Smooth muscle cell (in vitro differentiated cells): ENCODE measurements around the gene IL1RAPL1. TPM values are rescaled to one million over a fixed set of nuclear protein-coding genes. Genes with fewer than 3 reads are reported as not detected.

Source experiments
- DNase-seq: peaks from one replicate; lab custom pipeline; 2025; ENCODE audit not compliant: unreplicated experiment; lab: John Stamatoyannopoulos, UW
- H2AFZ ChIP-seq: fragments of 200-600 bp; sonication (generic); 2 replicates; pipeline ENCODE4 v1.6.0; 2016; ENCODE audit warnings: antibody characterized with exemption, low read depth, mild to moderate bottlenecking
- H3F3A ChIP-seq: fragments of 200-600 bp; sonication (generic); 2 replicates; pipeline ENCODE4 v1.6.0; 2017; ENCODE audit warnings: antibody characterized with exemption, low read depth
- H3K27ac ChIP-seq: fragments of 200-600 bp; sonication (generic); 2 replicates; pipeline ENCODE4 v1.5.1; 2016; ENCODE audit warnings: low read depth, mild to moderate bottlenecking
- H3K27me3 ChIP-seq: fragments of 200-600 bp; sonication (generic); 2 replicates; pipeline ENCODE4 v1.6.1; 2016; ENCODE audit warnings: low read depth, mild to moderate bottlenecking
- H3K36me3 ChIP-seq: fragments of 200-600 bp; sonication (generic); 2 replicates; pipeline ENCODE4 v1.5.1; 2016; ENCODE audit warnings: low read depth
- H3K4me1 ChIP-seq: fragments of 200-600 bp; sonication (generic); 2 replicates; pipeline ENCODE4 v1.5.1; 2016; ENCODE audit warnings: low read depth
- H3K4me2 ChIP-seq: fragments of 200-600 bp; sonication (generic); 2 replicates; pipeline ENCODE4 v1.6.0; 2016; ENCODE audit warnings: mild to moderate bottlenecking
- H3K4me3 ChIP-seq: fragments of 200-600 bp; sonication (generic); 2 replicates; pipeline ENCODE4 v1.5.1; 2016; ENCODE audit warnings: mild to moderate bottlenecking
- H3K79me2 ChIP-seq: fragments of 200-600 bp; sonication (generic); 2 replicates; pipeline ENCODE4 v1.6.0; 2016; ENCODE audit warnings: low read depth, mild to moderate bottlenecking
- H3K9ac ChIP-seq: fragments of 200-600 bp; sonication (generic); 2 replicates; pipeline ENCODE4 v1.6.0; 2016; ENCODE audit warnings: low read depth
- H3K9me3 ChIP-seq: fragments of 200-600 bp; sonication (generic); replicated peaks from 2 replicates; pipeline ENCODE4 v1.5.1; 2016; ENCODE audit warnings: low read depth
- H4K20me1 ChIP-seq: fragments of 200-600 bp; sonication (generic); 2 replicates; pipeline ENCODE4 v1.6.0; 2016; ENCODE audit warnings: low read depth
- WGBS: methylation state at CpG from one replicate; pipeline ENCODE4 v1.1.7; 2016; ENCODE audit warnings: low lambda C conversion rate; 5-methylcytosine and 5-hydroxymethylcytosine counted together
- polyA plus RNA-seq: library from polyadenylated mRNA; unstranded; fragments of >200 nt; fragmentation: Nextera tagmentation; extraction: Ambion mirVana; gene quantifications from 2 replicates; pipeline ENCODE4 v1.2.1, GENCODE V29; 2016
- total RNA-seq: library from RNA; depleted of rRNA; stranded (reverse); fragments of >200 nt; gene quantifications from 2 replicates; pipeline ENCODE4 v1.2.3, GENCODE V29; 2014
- TF ChIP-seq, protein P1 (sequence below): fragments of 200-600 bp; sonication (generic); IDR thresholded peaks from 2 replicates; pipeline ENCODE4 v1.5.1; 2017; ENCODE audit warnings: borderline replicate concordance, mild to moderate bottlenecking, antibody characterized with exemption; ENCODE audit not compliant: insufficient read depth, poor library complexity, severe bottlenecking

Gene IL1RAPL1
- total and polyA plus RNA-seq, 2 experiments from 2014 or later = 0.04 TPM; not detected in 1

DNA sequence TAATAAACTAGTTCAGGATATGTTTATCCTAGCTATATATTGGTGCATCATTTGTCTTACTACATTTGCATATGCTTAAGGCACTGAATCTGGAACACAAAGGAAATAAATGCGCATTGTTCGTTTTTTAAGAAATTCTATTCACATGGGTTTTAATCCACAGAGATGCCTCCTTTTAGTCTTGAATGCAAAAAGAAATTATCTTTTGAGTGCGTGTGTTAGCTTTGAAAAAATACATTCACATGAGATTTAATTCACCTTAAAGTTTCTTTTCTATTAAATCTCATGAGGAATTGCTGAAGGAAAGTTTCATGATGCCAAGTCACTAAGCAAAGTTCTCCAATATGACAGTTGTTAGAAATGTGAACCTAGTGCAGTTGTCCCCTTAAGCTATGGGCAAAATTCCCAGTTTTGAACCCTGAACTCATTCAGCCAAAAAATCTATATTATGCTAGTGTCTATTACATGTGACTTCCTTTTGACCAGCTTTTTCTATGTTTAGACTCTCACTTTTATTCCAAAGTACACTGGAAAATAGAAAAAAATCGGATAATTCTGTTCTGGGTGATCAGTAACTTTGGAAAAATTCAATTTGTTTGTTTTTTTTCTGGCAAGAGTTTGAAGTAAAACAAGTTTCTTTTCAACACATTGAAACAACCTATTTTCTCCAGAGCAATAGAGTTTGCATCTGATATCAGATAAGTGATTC, 1201.9 kb downstream of the IL1RAPL1 start:
- no peaks in the 10 kb centered on the region for H3K36me3 ChIP-seq
- no peak overlapping the region for H3K4me2 ChIP-seq
- H2AFZ ChIP-seq = no peak overlapping the region
- TF ChIP-seq, protein P1, sequence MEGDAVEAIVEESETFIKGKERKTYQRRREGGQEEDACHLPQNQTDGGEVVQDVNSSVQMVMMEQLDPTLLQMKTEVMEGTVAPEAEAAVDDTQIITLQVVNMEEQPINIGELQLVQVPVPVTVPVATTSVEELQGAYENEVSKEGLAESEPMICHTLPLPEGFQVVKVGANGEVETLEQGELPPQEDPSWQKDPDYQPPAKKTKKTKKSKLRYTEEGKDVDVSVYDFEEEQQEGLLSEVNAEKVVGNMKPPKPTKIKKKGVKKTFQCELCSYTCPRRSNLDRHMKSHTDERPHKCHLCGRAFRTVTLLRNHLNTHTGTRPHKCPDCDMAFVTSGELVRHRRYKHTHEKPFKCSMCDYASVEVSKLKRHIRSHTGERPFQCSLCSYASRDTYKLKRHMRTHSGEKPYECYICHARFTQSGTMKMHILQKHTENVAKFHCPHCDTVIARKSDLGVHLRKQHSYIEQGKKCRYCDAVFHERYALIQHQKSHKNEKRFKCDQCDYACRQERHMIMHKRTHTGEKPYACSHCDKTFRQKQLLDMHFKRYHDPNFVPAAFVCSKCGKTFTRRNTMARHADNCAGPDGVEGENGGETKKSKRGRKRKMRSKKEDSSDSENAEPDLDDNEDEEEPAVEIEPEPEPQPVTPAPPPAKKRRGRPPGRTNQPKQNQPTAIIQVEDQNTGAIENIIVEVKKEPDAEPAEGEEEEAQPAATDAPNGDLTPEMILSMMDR = no peak
- H3F3A ChIP-seq = no peaks in the 10 kb centered on the region
- H3K27me3 ChIP-seq = no peaks in the 10 kb centered on the region
- H3K4me1 ChIP-seq = no peaks in the 10 kb centered on the region
- 70% methylated on average over 4 of the region's 4 CpGs for WGBS
- no peaks in the 10 kb centered on the region for H3K79me2 ChIP-seq
- H3K9me3 ChIP-seq = no peaks in the 10 kb centered on the region
- no peak overlapping the region for H3K9ac ChIP-seq
- no peak overlapping the region for H3K4me3 ChIP-seq
- no peak for DNase-seq
- H4K20me1 ChIP-seq = no peaks in the 10 kb centered on the region
- H3K27ac ChIP-seq = no peak overlapping the region

DNA sequence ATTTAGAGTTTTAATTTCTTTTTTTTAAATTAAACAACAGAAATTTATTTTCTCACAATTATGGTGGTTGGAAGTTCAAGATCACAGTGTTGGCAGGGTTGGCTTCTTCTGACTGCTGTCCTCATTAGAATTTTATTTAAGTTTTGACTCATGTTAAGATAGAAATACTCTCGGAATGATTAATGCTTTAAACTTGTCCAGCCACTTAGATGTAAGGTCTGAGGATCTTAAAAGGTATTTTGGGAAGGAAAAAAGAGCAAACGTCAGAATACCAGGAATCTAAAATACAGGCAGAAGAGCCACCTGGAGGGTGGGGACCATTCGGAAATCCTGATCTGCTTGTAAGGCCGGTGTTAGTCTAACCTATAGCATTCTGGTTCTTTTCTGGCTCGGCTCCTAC, 1205.1 kb downstream of the IL1RAPL1 start:
- Histone ChIP-seq H3K9me3 (no peaks in the 10 kb centered on the region), H3K4me1 (no peaks in the 10 kb centered on the region), H3K27ac (no peak overlapping the region), H3K36me3 (no peaks in the 10 kb centered on the region), H3F3A (no peaks in the 10 kb centered on the region), H4K20me1 (no peaks in the 10 kb centered on the region), H3K27me3 (no peaks in the 10 kb centered on the region), H3K9ac (no peak overlapping the region), H2AFZ (no peak overlapping the region), H3K4me2 (no peak overlapping the region), H3K79me2 (no peaks in the 10 kb centered on the region), H3K4me3 (no peak overlapping the region)
- no peak for DNase-seq
- 71% methylated on average over 5 of the region's 5 CpGs for WGBS
- TF ChIP-seq, protein P1 = no peak

DNA sequence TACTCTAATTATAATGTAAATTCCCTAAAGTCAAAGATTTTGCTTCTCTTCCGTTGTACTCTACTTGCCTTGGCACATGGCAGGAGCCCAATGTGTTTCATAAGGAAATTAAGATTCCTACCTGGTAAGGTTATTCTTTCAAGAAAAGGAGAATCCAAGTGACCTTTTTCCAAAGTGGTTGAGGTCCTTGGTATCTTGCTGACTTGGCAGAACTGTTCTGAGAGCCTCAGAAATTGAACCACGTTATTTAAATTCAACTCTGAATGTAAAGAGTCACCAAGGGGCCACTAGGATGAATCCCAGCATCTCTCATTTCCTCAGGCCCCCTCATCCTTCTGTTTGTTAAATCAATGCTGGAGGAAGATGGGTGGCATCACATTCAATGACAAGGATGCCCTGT, 1209.9 kb downstream of the IL1RAPL1 start:
- H3K4me1 ChIP-seq = no peaks in the 10 kb centered on the region
- H4K20me1 ChIP-seq = no peaks in the 10 kb centered on the region
- no peaks in the 10 kb centered on the region for H3F3A ChIP-seq
- H2AFZ ChIP-seq = no peak overlapping the region
- TF ChIP-seq, protein P1 = no peak
- H3K9ac ChIP-seq = no peak overlapping the region
- H3K36me3 ChIP-seq = no peaks in the 10 kb centered on the region
- H3K4me2 ChIP-seq = no peak overlapping the region
- H3K27me3 ChIP-seq = no peaks in the 10 kb centered on the region
- DNase-seq = no peak
- H3K27ac ChIP-seq = no peak overlapping the region
- WGBS = 64% methylated on average over 2 of the region's 2 CpGs
- no peaks in the 10 kb centered on the region for H3K9me3 ChIP-seq
- no peak overlapping the region for H3K4me3 ChIP-seq
- H3K79me2 ChIP-seq = no peaks in the 10 kb centered on the region

DNA sequence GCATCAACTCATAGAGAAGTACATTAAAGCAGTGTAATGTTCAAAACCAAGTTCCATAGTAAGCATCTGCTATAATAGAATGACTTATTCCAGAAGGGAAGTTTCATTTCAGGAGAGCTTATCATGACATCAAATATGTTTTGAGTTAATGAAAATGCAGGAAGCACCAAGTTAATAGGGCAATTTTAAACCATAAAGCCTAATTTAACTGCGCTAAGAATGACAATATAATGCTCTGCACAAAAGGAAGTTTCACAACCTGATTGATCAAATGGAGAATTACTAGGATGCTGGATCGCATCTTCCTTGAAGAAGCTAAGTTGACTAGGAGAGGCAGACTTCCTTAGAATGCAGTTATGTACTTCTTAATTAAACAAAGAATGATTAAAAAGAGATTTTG, 1211.2 kb downstream of the IL1RAPL1 start:
- 75% methylated on average over 2 of the region's 2 CpGs for WGBS
- Histone ChIP-seq H3K27ac (no peak overlapping the region), H3K79me2 (no peaks in the 10 kb centered on the region), H3K4me3 (no peak overlapping the region), H3K9ac (no peak overlapping the region), H2AFZ (no peak overlapping the region), H3K4me1 (no peaks in the 10 kb centered on the region), H3K27me3 (no peaks in the 10 kb centered on the region), H3F3A (no peaks in the 10 kb centered on the region), H3K9me3 (no peaks in the 10 kb centered on the region), H3K4me2 (no peak overlapping the region), H4K20me1 (no peaks in the 10 kb centered on the region), H3K36me3 (no peaks in the 10 kb centered on the region)
- DNase-seq = no peak
- TF ChIP-seq, protein P1 = no peak
